HEK293T (cell line): Measurements from ENCODE around the gene SEC11A.

ENCODE experiments used
- CTCF ChIA-PET: fragments of 350-600 bp; formaldehyde crosslinking; extraction: SDS; loops from one replicate; lab custom pipeline; 2021; ENCODE audit warnings: antibody characterized with exemption, inconsistent platforms; lab: Yijun Ruan, JAX
- POLR2A ChIA-PET: fragments of 350-600 bp; formaldehyde crosslinking; extraction: SDS; loops from one replicate; lab custom pipeline; 2020; ENCODE audit warnings: antibody characterized with exemption, inconsistent platforms; lab: Yijun Ruan, JAX
- DNase-seq: peaks from one replicate; pipeline ENCODE4 v3.0.0; 2012; ENCODE audit warnings: mixed read lengths; ENCODE audit errors: extremely low spot score
- ARNT ChIP-seq: fragments of 450-650 bp; IDR thresholded peaks from 2 replicates; pipeline ENCODE4 v1.6.1; 2017; ENCODE audit warnings: mild to moderate bottlenecking
- BHLHE40 ChIP-seq: fragments of 450-650 bp; IDR thresholded peaks from 2 replicates; pipeline ENCODE4 v1.6.1; 2016; ENCODE audit warnings: mild to moderate bottlenecking, moderate library complexity, borderline replicate concordance
- CTBP1 ChIP-seq: fragments of 450-650 bp; IDR thresholded peaks from 2 replicates; pipeline ENCODE4 v1.6.1; 2016; ENCODE audit warnings: borderline replicate concordance
- ELF4 ChIP-seq: fragments of 450-650 bp; IDR thresholded peaks from 2 replicates; pipeline ENCODE4 v1.6.1; 2017; ENCODE audit warnings: antibody characterized with exemption
- FOXA1 ChIP-seq: fragments of 450-650 bp; IDR thresholded peaks from 2 replicates; pipeline ENCODE4 v1.6.1; 2016; ENCODE audit warnings: mild to moderate bottlenecking
- FOXK2 ChIP-seq: fragments of 450-650 bp; IDR thresholded peaks from 2 replicates; pipeline ENCODE4 v1.6.1; 2016; ENCODE audit warnings: mild to moderate bottlenecking
- FOXM1 ChIP-seq: fragments of 450-650 bp; IDR thresholded peaks from 2 replicates; pipeline ENCODE4 v1.6.1; 2017; ENCODE audit warnings: mild to moderate bottlenecking, borderline replicate concordance
- HDGF ChIP-seq: fragments of 450-650 bp; IDR thresholded peaks from 2 replicates; pipeline ENCODE4 v1.6.1; 2017; ENCODE audit warnings: antibody characterized with exemption, borderline replicate concordance
- L3MBTL2 ChIP-seq: fragments of 450-650 bp; conservative IDR thresholded peaks from 2 replicates; pipeline ENCODE4 v1.6.1; 2016; ENCODE audit warnings: mild to moderate bottlenecking
- LEF1 ChIP-seq: fragments of 450-650 bp; IDR thresholded peaks from 2 replicates; pipeline ENCODE4 v1.6.1; 2017; ENCODE audit warnings: mild to moderate bottlenecking, borderline replicate concordance
- NFRKB ChIP-seq: fragments of 450-650 bp; IDR thresholded peaks from 2 replicates; pipeline ENCODE4 v1.6.1; 2016; ENCODE audit warnings: mild to moderate bottlenecking, moderate library complexity
- PKNOX1 ChIP-seq: fragments of 450-650 bp; IDR thresholded peaks from 2 replicates; pipeline ENCODE4 v1.6.1; 2016
- SP1 ChIP-seq: fragments of 450-650 bp; IDR thresholded peaks from 2 replicates; pipeline ENCODE4 v1.6.1; 2017
- SUZ12 ChIP-seq: fragments of 450-650 bp; IDR thresholded peaks from 2 replicates; pipeline ENCODE4 v1.6.1; 2016; ENCODE audit warnings: mild to moderate bottlenecking
- TARDBP ChIP-seq: fragments of 450-650 bp; IDR thresholded peaks from 2 replicates; pipeline ENCODE4 v1.6.1; 2016
- ZNF384 ChIP-seq: fragments of 450-650 bp; IDR thresholded peaks from 2 replicates; pipeline ENCODE4 v1.6.1; 2016

The SEC11A gene

GRCh38 chr15:84656972-84657371, 59.0 kb downstream of the SEC11A start:
- no peak for DNase-seq
- ChIA-PET CTCF (interaction anchor here (0.6 to 1.2 kb wide), 2 partner anchors 55 to 165 kb away, joined by 3 read pairs; no protein-coding TSS in a partner anchor), POLR2A (interaction anchor here (0.8 to 5.3 kb wide), 2 partner anchors 24 to 59 kb away, joined by 3 to 45 read pairs; partner anchors contain the start of gene SEC11A)
- TF ChIP-seq PKNOX1 (no peak), BHLHE40 (no peak), LEF1 (no peak), NFRKB (no peak), FOXK2 (no peak), SUZ12 (no peak), ARNT (no peak), TARDBP (no peak), FOXA1 (no peak), ELF4 (no peak), L3MBTL2 (no peak), ZNF384 (no peak), CTBP1 (no peak)

- DNase-seq = peak; percentile 70
- POLR2A ChIA-PET = interaction anchor here (0.5 to 5.3 kb wide), 12 partner anchors 8 to 184 kb away, joined by 3 to 45 read pairs (median 6); partner anchors contain the start of gene SEC11A
- TF ChIP-seq FOXA1 (no peak), PKNOX1 (no peak), FOXK2 (no peak), NFRKB (no peak), LEF1 (no peak), CTBP1 (no peak), ELF4 (no peak), ZNF384 (no peak), BHLHE40 (no peak), L3MBTL2 (no peak)
- CTCF ChIA-PET = interaction anchor here (1.0 to 1.8 kb wide), 4 partner anchors 14 to 67 kb away, joined by 3 to 6 read pairs (median 4); no protein-coding TSS in a partner anchor
Observed at GRCh38 chr15:84654689-84655453, 61.1 kb downstream of the SEC11A start.

- DNase-seq = peak; percentile 97
- TF ChIP-seq FOXM1 = no peak
- 0 out of 2 replicates have a peak, but pooled peaks have one; percentile 25 for TF ChIP-seq HDGF
- peak; percentile 80 for TF ChIP-seq ELF4
- TF ChIP-seq SUZ12 = no peak
- TF ChIP-seq SP1 = no peak; the same call in 1 of the 2 replicates
- no peak for TF ChIP-seq LEF1
- TF ChIP-seq PKNOX1 = peak; percentile 45; the same call in 1 of the 2 replicates
- peak; percentile 41; the same call in 1 of the 2 replicates for TF ChIP-seq L3MBTL2
- TF ChIP-seq FOXK2 = no peak
- TF ChIP-seq ARNT = no peak
- no peak for TF ChIP-seq BHLHE40
- TF ChIP-seq NFRKB = no peak
- TF ChIP-seq TARDBP = no peak
- no peak for TF ChIP-seq ZNF384
- no peak for TF ChIP-seq CTBP1
- no peak for TF ChIP-seq FOXA1
- CTCF ChIA-PET = interaction anchor here (0.6 to 1.0 kb wide), 3 partner anchors 19 to 66 kb away, joined by 3 to 5 read pairs (median 3); no protein-coding TSS in a partner anchor
- POLR2A ChIA-PET = interaction anchor here (0.6 to 5.3 kb wide), 15 partner anchors 9 to 224 kb away, joined by 3 to 45 read pairs (median 5); partner anchors contain the start of gene SEC11A
Observed at GRCh38 chr15:84653910-84654688, 61.8 kb downstream of the SEC11A start, which contains the start of gene WDR73. WDR73 (minus strand) TSS chr15:84654283; CDS start chr15:84654274, 9 bp downstream.

GRCh38 chr15:84653584-84653909, 62.4 kb downstream of the SEC11A start:
- CTCF ChIA-PET = interaction anchor here (0.6 to 1.0 kb wide), 2 partner anchors 19 to 50 kb away, joined by 3 read pairs; no protein-coding TSS in a partner anchor
- no peak for DNase-seq
- no peak for TF ChIP-seq BHLHE40
- POLR2A ChIA-PET = interaction anchor here (0.8 to 5.3 kb wide), 12 partner anchors 9 to 225 kb away, joined by 3 to 45 read pairs (median 5); partner anchors contain the start of gene SEC11A

- CTCF ChIA-PET = no interaction called here
- POLR2A ChIA-PET = interaction anchor here (1.9 kb wide), 1 partner anchor 17 kb away, joined by 7 read pairs; no protein-coding TSS in a partner anchor
- TF ChIP-seq L3MBTL2 = no peak
Observed at GRCh38 chr15:84649706-84650105, 66.2 kb downstream of the SEC11A start.

GRCh38 chr15:84648539-84648938, 67.4 kb downstream of the SEC11A start:
- no peak for DNase-seq
- POLR2A ChIA-PET = interaction anchor here (1.0 kb wide), 1 partner anchor 13 kb away, joined by 3 read pairs; no protein-coding TSS in a partner anchor
- TF ChIP-seq BHLHE40 (no peak), SP1 (no peak), CTBP1 (no peak), PKNOX1 (no peak), TARDBP (no peak), HDGF (no peak), SUZ12 (no peak), FOXA1 (no peak), ELF4 (no peak), FOXK2 (no peak), ZNF384 (no peak), LEF1 (no peak), FOXM1 (no peak), L3MBTL2 (no peak), ARNT (no peak), NFRKB (no peak)
- CTCF ChIA-PET = interaction anchor here (0.6 to 1.3 kb wide), 2 partner anchors 10 to 15 kb away, joined by 3 to 4 read pairs; no protein-coding TSS in a partner anchor

More at GRCh38 chr15:84649706-84650105, 66.2 kb downstream of the SEC11A start:
- no peak for DNase-seq
